ENCODE results near the gene SFTPD.
A peak's percentile ranks its signal among the peaks of the same experiment; 100 is the strongest.
"Not testable (repeated sequence)": the region's sequence is repeated elsewhere in the genome, so short reads cannot be mapped to it uniquely, and the experiment has no call there.

The SFTPD gene

DNA sequence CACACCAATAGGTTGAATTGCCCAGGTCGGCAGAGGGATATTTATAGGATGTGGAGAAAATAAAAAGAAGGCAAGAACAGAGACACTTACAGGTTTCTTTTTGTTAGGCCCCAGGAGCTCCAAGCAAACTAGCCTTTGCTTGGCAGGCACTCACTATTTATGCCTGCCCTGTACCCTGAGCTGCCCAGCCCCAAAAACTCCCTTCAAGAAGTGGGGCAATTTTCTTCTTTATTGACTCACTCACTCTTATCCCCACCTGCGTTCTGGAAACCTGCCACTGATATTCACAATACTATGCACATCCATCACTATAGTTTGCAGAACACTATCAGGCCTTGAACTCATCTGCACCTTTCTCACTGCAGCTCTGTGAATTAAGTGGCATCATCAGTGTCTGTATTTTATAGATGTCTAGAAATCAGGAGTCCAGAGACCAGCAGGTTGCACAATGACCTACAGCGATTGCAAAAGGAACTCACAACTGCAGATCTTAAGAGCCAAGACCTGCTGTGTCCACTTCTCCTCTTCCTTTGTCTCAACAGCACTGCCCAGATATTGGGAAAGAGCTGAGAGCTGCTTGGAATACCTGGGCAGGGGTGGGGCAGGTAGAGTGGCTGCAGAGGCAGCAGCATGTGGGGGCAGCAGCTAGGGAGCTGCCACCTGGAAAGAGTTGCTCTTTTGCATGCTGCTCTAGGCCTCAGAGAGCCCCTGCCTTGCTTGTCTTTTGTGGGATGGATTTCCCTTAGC is at the start of gene SFTPD:
TSS of gene SFTPD (minus strand) at position 130 of the 747 bp plus-strand sequence. CDS start 2,446 bp downstream, outside the sequence.
- no peaks in the 10 kb centered on the region for H3K36me3 ChIP-seq (ENCODE audit: control insufficient read depth, insufficient read depth, low read length)
- no peak within 1 kb of the TSS for H3K4me3 ChIP-seq (ENCODE audit: low read depth, low read length)
- H3K9me3 ChIP-seq (ENCODE audit: control insufficient read depth, insufficient read depth, low read length): peaks cover 16% of the 10 kb centered on the region
- no peak within 1 kb of the TSS for H3K9ac ChIP-seq (ENCODE audit: low read depth, low read length)
- no peak within 1 kb of the TSS for H3K27ac ChIP-seq (ENCODE audit: low read depth, low read length)
- H3K27me3 ChIP-seq (ENCODE audit: control insufficient read depth, insufficient read depth, low read length): no peaks in the 10 kb centered on the region
- H3K4me1 ChIP-seq (ENCODE audit: control insufficient read depth, insufficient read depth, low read length): peaks cover 11% of the 10 kb centered on the region; the same call in 1 of the 2 replicates

DNA sequence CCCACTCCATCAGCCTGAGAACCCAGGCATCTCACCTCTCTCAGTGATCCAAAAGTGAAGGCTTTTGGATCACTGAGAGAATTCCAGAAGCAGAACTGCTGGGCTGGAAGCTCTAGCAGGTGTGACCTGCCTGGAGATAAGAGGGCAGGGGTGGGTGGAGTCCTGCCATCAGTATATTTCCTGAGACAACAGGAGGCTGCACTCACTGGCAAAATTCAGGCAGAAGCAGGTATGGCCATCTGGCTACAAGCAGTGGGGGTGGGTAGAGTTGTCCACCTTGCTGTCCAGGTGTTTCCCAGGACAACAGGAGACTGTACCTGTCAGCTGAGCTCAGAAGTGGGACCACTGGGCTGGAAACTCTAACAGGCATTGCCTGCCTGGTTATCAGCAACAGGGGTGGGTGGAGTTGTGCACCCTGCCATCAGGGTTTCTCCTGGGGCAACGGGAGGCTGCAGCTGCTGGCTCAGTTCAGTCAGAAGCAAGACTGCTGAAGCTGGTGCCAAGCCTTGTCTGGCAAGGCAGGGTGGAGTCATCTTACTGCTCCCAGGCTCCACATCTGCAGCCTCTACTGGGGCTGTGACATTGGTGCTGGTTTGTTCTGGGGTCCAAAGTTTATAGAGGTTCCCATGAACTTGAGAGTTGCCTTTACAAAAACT is 47.2 kb upstream of the SFTPD start:
- no peak overlapping the region for H3K27ac ChIP-seq (ENCODE audit: low read depth, low read length)
- no peak overlapping the region for H3K9ac ChIP-seq (ENCODE audit: low read depth, low read length)
- H3K4me3 ChIP-seq (ENCODE audit: low read depth, low read length): no peak overlapping the region
- H3K4me1 ChIP-seq (ENCODE audit: control insufficient read depth, insufficient read depth, low read length): no peaks in the 10 kb centered on the region
- no peaks in the 10 kb centered on the region for H3K9me3 ChIP-seq (ENCODE audit: control insufficient read depth, insufficient read depth, low read length)
- no peaks in the 10 kb centered on the region for H3K27me3 ChIP-seq (ENCODE audit: control insufficient read depth, insufficient read depth, low read length)
- H3K36me3 ChIP-seq (ENCODE audit: control insufficient read depth, insufficient read depth, low read length): no peaks in the 10 kb centered on the region

DNA sequence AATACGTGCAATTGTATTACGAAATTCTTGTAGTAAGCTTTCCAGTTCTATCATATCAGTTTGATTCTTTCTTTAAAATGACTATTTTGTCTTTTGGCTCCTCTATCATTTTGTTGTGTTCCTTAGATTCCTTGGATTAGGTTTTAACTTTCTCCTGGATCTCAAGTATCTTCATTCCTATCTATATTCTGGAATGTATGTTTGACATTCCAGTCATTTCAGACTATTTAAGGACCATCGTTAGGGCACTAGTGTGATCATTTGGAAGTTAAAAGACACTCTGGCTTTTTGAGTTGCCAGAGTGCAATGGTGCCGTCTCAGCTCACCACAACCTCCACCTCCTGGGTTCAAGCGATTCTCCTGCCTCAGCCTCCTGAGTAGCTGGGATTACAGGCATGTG is 45.7 kb upstream of the SFTPD start:
- H3K9ac ChIP-seq (ENCODE audit: low read depth, low read length): no peak overlapping the region
- H3K36me3 ChIP-seq (ENCODE audit: control insufficient read depth, insufficient read depth, low read length): no peaks in the 10 kb centered on the region
- no peak overlapping the region for H3K4me3 ChIP-seq (ENCODE audit: low read depth, low read length)
- no peak overlapping the region for H3K27ac ChIP-seq (ENCODE audit: low read depth, low read length)
- no peaks in the 10 kb centered on the region for H3K9me3 ChIP-seq (ENCODE audit: control insufficient read depth, insufficient read depth, low read length)
- H3K27me3 ChIP-seq (ENCODE audit: control insufficient read depth, insufficient read depth, low read length): no peaks in the 10 kb centered on the region
- H3K4me1 ChIP-seq (ENCODE audit: control insufficient read depth, insufficient read depth, low read length): no peaks in the 10 kb centered on the region

DNA sequence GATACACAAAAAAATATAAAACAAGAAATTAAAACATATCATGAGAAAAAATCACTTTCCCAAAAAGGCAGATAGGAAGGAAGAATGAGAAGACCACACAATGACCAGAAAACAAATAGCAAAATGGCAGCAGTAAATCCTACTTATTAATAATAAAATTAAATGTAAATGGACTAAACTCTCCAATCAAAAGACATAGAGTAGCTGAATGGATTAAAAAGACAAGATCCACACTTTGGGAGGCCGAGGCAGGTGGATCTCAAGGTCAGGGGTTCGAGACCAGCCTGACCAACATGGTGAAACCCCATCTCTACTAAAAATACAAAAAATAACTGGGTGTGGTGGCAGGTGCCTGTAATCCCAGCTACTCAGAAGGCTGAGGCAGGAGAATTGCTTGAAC is 39.3 kb upstream of the SFTPD start:
- H3K9ac ChIP-seq (ENCODE audit: low read depth, low read length); H3K27ac ChIP-seq (ENCODE audit: low read depth, low read length); H3K36me3 ChIP-seq (ENCODE audit: control insufficient read depth, insufficient read depth, low read length); H3K27me3 ChIP-seq (ENCODE audit: control insufficient read depth, insufficient read depth, low read length); H3K9me3 ChIP-seq (ENCODE audit: control insufficient read depth, insufficient read depth, low read length); H3K4me1 ChIP-seq (ENCODE audit: control insufficient read depth, insufficient read depth, low read length); H3K4me3 ChIP-seq (ENCODE audit: low read depth, low read length): not testable (repeated sequence)

DNA sequence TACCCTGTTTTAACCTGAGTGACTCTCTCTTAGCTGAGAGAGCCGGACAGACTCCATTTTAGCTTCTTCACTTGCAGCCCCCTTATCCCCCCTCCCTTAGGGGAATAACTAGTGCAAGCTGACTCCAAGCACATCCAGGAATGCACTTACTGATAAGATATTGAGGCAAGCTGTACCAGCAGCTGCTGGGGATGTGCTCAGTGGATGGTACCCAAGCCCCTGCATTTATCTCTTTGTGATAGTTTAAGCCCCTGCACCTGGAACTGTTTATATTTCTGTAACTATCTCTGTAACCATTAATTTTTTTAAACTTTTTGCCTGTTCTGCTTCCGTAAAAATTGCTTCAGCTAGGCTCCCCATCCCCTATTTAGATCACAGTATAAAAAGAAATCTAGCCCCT is 37.8 kb upstream of the SFTPD start:
- not testable (repeated sequence) for H3K27ac ChIP-seq (ENCODE audit: low read depth, low read length)

DNA sequence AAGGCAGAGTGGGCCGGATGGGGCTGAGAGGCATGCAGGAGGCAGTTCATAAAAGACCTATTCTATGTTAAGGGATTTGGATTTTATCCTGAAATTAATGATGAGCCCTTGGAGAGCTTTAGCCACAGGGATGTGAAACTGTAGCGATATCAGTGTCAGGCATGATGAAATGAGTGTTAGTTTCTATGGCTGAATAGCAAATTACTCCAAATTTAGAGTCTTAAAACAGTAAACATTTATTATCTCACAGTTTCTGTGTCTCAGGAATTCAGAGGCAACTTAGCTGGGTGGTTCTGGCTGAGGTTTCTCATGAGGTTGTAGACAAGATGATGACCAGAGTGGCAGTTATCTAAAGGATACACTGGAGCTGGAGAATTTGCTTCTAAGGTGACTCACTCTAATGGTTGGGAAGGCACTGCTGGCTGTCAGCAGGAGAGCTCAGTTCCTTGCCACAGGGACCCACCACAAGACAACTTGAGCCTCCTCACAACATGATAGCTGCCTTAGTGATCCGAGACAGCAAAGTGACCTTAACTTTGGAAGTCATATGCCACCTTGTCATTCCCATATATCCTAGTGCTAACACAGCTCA is 36.7 kb upstream of the SFTPD start:
- H3K4me1 ChIP-seq (ENCODE audit: control insufficient read depth, insufficient read depth, low read length): peaks cover 8% of the 10 kb centered on the region; the same call in 1 of the 2 replicates
- no peak overlapping the region for H3K9ac ChIP-seq (ENCODE audit: low read depth, low read length)
- no peaks in the 10 kb centered on the region for H3K9me3 ChIP-seq (ENCODE audit: control insufficient read depth, insufficient read depth, low read length)
- H3K4me3 ChIP-seq (ENCODE audit: low read depth, low read length): no peak overlapping the region
- peaks cover 26% of the 10 kb centered on the region for H3K27me3 ChIP-seq (ENCODE audit: control insufficient read depth, insufficient read depth, low read length)
- no peak overlapping the region for H3K27ac ChIP-seq (ENCODE audit: low read depth, low read length)
- H3K36me3 ChIP-seq (ENCODE audit: control insufficient read depth, insufficient read depth, low read length): no peaks in the 10 kb centered on the region

More for the DNA sequence above, 37.8 kb upstream of the SFTPD start:
- not testable (repeated sequence) for H3K4me3 ChIP-seq (ENCODE audit: low read depth, low read length); H3K9ac ChIP-seq (ENCODE audit: low read depth, low read length); H3K36me3 ChIP-seq (ENCODE audit: control insufficient read depth, insufficient read depth, low read length); H3K9me3 ChIP-seq (ENCODE audit: control insufficient read depth, insufficient read depth, low read length); H3K4me1 ChIP-seq (ENCODE audit: control insufficient read depth, insufficient read depth, low read length)
- peaks cover 19% of the 10 kb centered on the region for H3K27me3 ChIP-seq (ENCODE audit: control insufficient read depth, insufficient read depth, low read length)

DNA sequence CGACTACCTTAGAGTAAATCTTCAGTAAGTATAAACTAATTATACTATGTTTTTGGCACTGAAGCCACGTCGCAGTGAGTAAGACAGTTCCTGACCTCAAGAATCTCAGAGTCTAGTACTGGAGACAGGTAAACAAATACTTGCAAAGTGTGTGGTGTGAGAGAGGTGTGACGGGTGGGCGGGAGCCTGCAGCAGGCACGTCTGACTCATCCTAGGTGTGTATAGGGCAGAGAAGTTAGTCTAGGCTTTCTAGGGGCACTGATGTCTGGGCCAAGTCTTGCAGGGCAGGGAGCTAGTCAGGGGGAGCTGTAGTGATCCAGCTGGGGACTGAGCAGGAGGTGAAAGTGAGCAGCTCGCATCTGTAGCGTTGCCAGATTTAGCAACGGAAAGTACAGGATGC is 35.9 kb upstream of the SFTPD start:
- Histone ChIP-seq H3K9me3 (ENCODE audit: control insufficient read depth, insufficient read depth, low read length) (no peaks in the 10 kb centered on the region), H3K27me3 (ENCODE audit: control insufficient read depth, insufficient read depth, low read length) (peaks cover 30% of the 10 kb centered on the region), H3K9ac (ENCODE audit: low read depth, low read length) (no peak overlapping the region), H3K4me1 (ENCODE audit: control insufficient read depth, insufficient read depth, low read length) (peaks cover 12% of the 10 kb centered on the region; the same call in 1 of the 2 replicates), H3K36me3 (ENCODE audit: control insufficient read depth, insufficient read depth, low read length) (no peaks in the 10 kb centered on the region), H3K4me3 (ENCODE audit: low read depth, low read length) (no peak overlapping the region), H3K27ac (ENCODE audit: low read depth, low read length) (no peak overlapping the region)

DNA sequence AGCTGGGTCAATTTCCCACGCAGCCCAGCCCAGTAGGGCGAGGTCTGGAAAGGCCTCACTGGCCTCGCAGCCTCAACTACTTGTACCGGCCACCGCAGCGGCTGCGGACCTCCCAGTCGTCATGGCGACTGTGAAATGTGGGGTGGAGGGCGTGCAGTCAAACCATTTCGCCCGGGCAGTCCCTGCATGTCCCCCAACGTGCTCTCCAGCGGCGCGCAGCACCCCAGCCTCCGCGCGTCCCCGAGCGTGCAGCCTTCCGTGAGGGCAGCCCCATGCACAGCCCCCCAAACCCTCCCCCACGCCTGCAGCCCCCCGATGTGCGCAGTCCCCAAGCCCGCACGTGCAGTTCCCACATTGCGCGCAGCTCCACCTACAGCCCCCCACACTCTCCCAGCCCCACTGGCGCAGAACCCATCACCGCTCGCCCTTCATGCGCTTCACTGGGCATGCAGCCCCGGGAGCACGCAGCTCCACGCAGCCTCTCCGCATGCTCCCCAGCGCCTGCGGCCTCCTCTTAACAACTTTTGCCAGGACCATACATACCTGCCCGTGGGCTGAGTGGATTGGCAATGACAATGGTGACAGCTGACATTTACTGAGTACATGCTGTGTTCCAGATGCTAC is 34.5 kb upstream of the SFTPD start:
- Histone ChIP-seq H3K9me3 (ENCODE audit: control insufficient read depth, insufficient read depth, low read length) (no peaks in the 10 kb centered on the region), H3K9ac (ENCODE audit: low read depth, low read length) (no peak overlapping the region), H3K4me1 (ENCODE audit: control insufficient read depth, insufficient read depth, low read length) (peaks cover 21% of the 10 kb centered on the region; the same call in 1 of the 2 replicates), H3K4me3 (ENCODE audit: low read depth, low read length) (no peak overlapping the region), H3K27me3 (ENCODE audit: control insufficient read depth, insufficient read depth, low read length) (peaks cover 30% of the 10 kb centered on the region), H3K27ac (ENCODE audit: low read depth, low read length) (no peak overlapping the region), H3K36me3 (ENCODE audit: control insufficient read depth, insufficient read depth, low read length) (no peaks in the 10 kb centered on the region)

DNA sequence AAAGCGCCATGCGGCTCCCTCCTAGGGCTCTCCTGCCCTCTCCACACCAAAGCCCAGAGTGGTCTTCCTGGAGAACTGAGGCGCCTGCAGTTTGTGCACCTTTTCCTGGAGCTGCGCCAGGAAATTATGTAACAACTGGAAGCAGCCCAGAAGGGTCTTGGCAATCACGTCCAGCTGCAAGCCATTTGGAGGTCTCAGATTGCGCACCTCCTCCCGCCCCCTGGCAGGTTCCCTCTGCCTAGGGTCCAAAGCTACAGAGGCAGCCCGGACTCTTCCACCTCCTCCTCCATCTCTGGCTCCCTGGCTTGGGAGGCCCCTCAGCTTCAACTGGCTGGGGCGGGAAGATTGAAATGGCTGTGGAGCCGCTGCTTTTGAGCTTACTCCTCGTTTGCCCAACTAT is 34.0 kb upstream of the SFTPD start:
- H3K9ac ChIP-seq (ENCODE audit: low read depth, low read length): no peak overlapping the region

DNA sequence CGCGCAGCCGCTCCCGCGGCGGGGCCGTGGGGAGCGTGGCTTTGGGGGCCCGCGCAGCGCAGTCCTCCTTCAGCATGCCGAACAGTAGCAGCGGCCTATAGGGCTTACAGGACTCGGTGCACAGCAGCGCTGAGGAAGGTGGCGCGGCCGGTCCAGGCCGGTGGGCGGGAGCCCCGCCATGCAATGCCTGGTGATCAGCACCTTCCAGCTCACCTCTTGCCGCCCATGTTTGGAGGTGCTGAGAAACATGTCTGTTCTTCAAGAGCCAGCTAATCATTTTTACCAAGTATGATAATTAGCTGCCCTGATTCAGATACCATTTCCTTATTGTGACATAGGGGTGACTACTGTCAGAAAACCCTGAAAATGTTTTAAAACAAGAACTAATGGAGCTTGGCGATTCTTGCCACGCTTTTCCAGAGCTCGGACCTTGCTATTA is 33.5 kb upstream of the SFTPD start:
- Histone ChIP-seq H3K27me3 (ENCODE audit: control insufficient read depth, insufficient read depth, low read length) (peaks cover 30% of the 10 kb centered on the region), H3K9ac (ENCODE audit: low read depth, low read length) (peak overlapping the region; percentile 74; the same call in 1 of the 2 replicates), H3K36me3 (ENCODE audit: control insufficient read depth, insufficient read depth, low read length) (no peaks in the 10 kb centered on the region), H3K4me3 (ENCODE audit: low read depth, low read length) (peak overlapping the region; percentile 89), H3K4me1 (ENCODE audit: control insufficient read depth, insufficient read depth, low read length) (peaks cover 21% of the 10 kb centered on the region; the same call in 1 of the 2 replicates), H3K27ac (ENCODE audit: low read depth, low read length) (no peak overlapping the region), H3K9me3 (ENCODE audit: control insufficient read depth, insufficient read depth, low read length) (no peaks in the 10 kb centered on the region)

More for the DNA sequence above, 34.0 kb upstream of the SFTPD start:
- H3K27me3 ChIP-seq (ENCODE audit: control insufficient read depth, insufficient read depth, low read length): peaks cover 30% of the 10 kb centered on the region
- H3K36me3 ChIP-seq (ENCODE audit: control insufficient read depth, insufficient read depth, low read length): no peaks in the 10 kb centered on the region
- no peak overlapping the region for H3K27ac ChIP-seq (ENCODE audit: low read depth, low read length)
- no peaks in the 10 kb centered on the region for H3K9me3 ChIP-seq (ENCODE audit: control insufficient read depth, insufficient read depth, low read length)
- peaks cover 21% of the 10 kb centered on the region; the same call in 1 of the 2 replicates for H3K4me1 ChIP-seq (ENCODE audit: control insufficient read depth, insufficient read depth, low read length)
- no peak overlapping the region for H3K4me3 ChIP-seq (ENCODE audit: low read depth, low read length)

Measured in HUES48 (cell line).